GM12892 (cell line): ENCODE measurements around the gene HIP1R.

Experiments
- POLR2A ChIP-seq: IDR thresholded peaks from 2 replicates; pipeline ENCODE4 v1.6.1; 2011; ENCODE audit warnings: low read depth, low read length, control low read depth
- TAF1 ChIP-seq: IDR thresholded peaks from 2 replicates; pipeline ENCODE4 v1.6.1; 2011; ENCODE audit warnings: low read depth, mild to moderate bottlenecking, control low read depth, low read length, borderline replicate concordance

GRCh38 chr12:122847516-122847836 lies 12.2 kb downstream of the HIP1R start:
- TF ChIP-seq POLR2A (no peak), TAF1 (no peak)
